Tibial artery (tissue), 4 donors: Measurements from ENCODE around the gene C10orf105.

Experiments
- DNase-seq, 2 donors: peaks; one replicate each; pipeline ENCODE4 v3.0.0-alpha.2; 2019
- H3K27ac ChIP-seq, 2 donors: fragments of 200-600 bp; sonication (generic) in 1 of 2; 1 replicate in 1 of 2; 2 replicates in 1 of 2; pipeline ENCODE4 v1.5.1; 2018 to 2019; ENCODE audit warnings: mild to moderate bottlenecking in 1 of 2
- H3K27me3 ChIP-seq, 2 donors: fragments of 200-600 bp; sonication (generic) in 1 of 2; one replicate each; pipeline versions ENCODE4 v1.5.1 to v1.6.0; 2016 to 2019
- H3K36me3 ChIP-seq, 3 donors: fragments of 200-600 bp; sonication (generic) in 2 of 3; one replicate each; pipeline ENCODE4 v1.5.1; 2016 to 2019; ENCODE audit warnings: mild to moderate bottlenecking in 2 of 3
- H3K4me1 ChIP-seq, 4 donors: fragments of 200-600 bp; sonication (generic) in 2 of 4; 1 replicate in 3 of 4; 2 replicates in 1 of 4; pipeline ENCODE4 v1.5.1; 2016 to 2019
- H3K4me3 ChIP-seq, 2 donors: fragments of 200-600 bp; sonication (generic) in 1 of 2; 1 replicate in 1 of 2; 2 replicates in 1 of 2; pipeline ENCODE4 v1.5.1; 2018 to 2019; ENCODE audit warnings: mild to moderate bottlenecking in 2 of 2
- H3K9me3 ChIP-seq, 3 donors: fragments of 200-600 bp; sonication (generic) in 1 of 3; one replicate each; pipeline ENCODE4 v1.5.1; 2016 to 2019
- intact Hi-C: fragments of 100-400 bp; cut with DNase I; formaldehyde crosslinking; loops from one replicate; pipeline ENCODE4 v1.15.0; 2023; ENCODE audit warnings: low total_unique reads
- TF ChIP-seq, protein P1 (sequence below), 2 experiments: fragments of 200-600 bp in 1 of 2; fragments of 450-650 bp in 1 of 2; IDR thresholded peaks; one replicate each; pipeline ENCODE4 v1.5.1; 2017 to 2019; ENCODE audit warnings: antibody characterized with exemption in 2 of 2, mild to moderate bottlenecking in 1 of 2, moderate library complexity in 1 of 2

Gene C10orf105

DNA sequence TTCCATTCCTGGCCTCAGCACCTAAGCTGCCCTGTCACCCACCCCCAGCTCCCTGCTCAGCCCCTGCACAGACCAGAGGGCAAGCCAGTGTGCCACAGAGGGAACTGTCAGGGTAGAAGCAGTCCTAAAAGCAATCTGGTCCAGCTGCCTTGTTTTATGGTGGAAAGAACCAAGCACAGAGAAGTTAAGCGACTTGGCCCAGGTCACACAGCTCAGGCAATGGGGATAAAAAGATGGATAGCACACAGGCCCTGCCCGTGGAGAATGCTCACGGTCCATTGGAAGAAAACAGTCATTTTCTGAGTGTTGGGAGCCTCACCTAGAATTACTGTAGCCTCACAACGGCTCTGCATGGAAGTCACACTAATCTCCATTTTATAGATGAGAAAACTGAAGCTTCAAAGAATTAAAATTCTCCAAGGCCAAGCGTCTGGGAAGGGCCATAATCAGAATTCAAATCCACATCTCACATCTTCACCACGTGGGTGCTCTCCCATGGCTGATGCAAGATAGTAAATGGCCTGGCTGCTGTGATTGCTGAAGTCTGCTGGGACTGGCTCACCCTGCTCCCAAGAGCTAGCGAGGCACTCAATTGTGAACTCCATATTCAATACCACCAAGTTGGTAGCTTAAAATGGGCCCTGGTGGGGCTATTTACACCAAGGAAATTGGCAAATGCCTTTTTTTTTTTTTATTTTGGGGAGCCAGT is 26.8 kb downstream of the C10orf105 start:
- DNase-seq, result no peak
- intact Hi-C loops, result loop anchor here (10.0 kb wide), 1 partner anchor 378 kb away; the partner anchor contains the start of gene SLC29A3
- H3K27ac ChIP-seq, result no peak overlapping the region
- no peak overlapping the region for H3K4me3 ChIP-seq
- TF ChIP-seq, protein P1, sequence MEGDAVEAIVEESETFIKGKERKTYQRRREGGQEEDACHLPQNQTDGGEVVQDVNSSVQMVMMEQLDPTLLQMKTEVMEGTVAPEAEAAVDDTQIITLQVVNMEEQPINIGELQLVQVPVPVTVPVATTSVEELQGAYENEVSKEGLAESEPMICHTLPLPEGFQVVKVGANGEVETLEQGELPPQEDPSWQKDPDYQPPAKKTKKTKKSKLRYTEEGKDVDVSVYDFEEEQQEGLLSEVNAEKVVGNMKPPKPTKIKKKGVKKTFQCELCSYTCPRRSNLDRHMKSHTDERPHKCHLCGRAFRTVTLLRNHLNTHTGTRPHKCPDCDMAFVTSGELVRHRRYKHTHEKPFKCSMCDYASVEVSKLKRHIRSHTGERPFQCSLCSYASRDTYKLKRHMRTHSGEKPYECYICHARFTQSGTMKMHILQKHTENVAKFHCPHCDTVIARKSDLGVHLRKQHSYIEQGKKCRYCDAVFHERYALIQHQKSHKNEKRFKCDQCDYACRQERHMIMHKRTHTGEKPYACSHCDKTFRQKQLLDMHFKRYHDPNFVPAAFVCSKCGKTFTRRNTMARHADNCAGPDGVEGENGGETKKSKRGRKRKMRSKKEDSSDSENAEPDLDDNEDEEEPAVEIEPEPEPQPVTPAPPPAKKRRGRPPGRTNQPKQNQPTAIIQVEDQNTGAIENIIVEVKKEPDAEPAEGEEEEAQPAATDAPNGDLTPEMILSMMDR (IDR thresholded peaks at IDR 0.05), result no peak
- no peaks in the 10 kb centered on the region for H3K4me1 ChIP-seq
- H3K36me3 ChIP-seq, result no peaks in the 10 kb centered on the region
- peaks cover 0 to 9% (median 3%) of the 10 kb centered on the region in 3 donors for H3K9me3 ChIP-seq
- peaks cover 0 to 6% of the 10 kb centered on the region in 2 donors for H3K27me3 ChIP-seq

DNA sequence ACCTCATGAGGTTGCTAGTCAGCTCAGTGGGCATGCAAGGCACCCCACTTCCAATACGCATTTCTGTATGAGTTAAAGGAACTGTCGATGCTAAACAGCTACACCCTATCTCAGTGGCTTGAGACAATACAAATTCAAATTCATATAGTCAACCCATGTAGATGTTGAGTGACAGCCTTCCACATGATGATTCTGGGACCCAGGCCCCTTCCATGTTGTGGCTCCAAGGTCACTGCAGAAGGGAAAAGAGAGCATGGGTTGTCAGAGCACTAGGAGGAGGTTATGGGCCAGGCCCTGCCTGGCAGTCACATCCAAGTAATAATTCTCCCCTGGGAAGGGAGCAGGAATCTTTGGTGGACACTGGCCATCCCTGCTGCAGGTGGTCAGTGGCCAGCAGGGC is 28.2 kb downstream of the C10orf105 start:
- TF ChIP-seq, protein P1 (IDR thresholded peaks at IDR 0.05), result no peak
- Histone ChIP-seq H3K27ac (no peak overlapping the region), H3K9me3 (peaks cover 0 to 9% (median 3%) of the 10 kb centered on the region in 3 donors), H3K27me3 (peaks cover 0 to 4% of the 10 kb centered on the region in 2 donors), H3K36me3 (no peaks in the 10 kb centered on the region), H3K4me3 (no peak overlapping the region), H3K4me1 (no peaks in the 10 kb centered on the region)
- intact Hi-C loops, result loop anchor here (10.0 kb wide), 1 partner anchor 377 kb away; the partner anchor contains the start of gene SLC29A3
- no peak for DNase-seq

DNA sequence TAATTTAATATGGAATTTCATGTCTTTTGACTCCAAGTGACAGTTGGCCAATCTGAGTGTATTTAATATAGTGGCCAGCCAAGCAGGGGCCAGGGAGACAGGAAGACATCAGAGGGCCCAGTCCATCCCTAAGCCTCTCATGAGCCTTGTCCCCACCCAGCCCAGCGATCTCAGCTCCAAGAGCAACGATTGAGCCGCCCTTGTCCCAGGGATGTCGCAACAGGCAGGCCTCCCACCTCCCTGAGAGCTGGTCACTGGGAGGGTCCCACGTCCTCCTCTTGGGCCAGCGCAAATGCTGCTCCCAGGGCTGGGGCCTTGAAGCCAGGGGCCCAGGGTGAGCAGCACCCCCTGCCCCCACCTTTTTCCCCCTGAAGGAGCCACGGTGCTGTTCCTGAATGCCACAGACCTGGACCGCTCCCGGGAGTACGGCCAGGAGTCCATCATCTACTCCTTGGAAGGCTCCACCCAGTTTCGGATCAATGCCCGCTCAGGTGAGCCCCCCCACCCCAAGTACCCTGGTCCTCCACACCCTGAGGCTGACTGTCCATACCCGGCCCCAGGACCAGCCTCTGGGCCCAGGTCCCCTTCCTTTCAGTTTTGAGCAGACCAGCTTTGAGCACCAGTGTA is 29.4 kb downstream of the C10orf105 start:
- Histone ChIP-seq H3K27ac (no peak overlapping the region), H3K4me1 (no peaks in the 10 kb centered on the region), H3K4me3 (no peak overlapping the region), H3K9me3 (peaks cover 0 to 9% (median 3%) of the 10 kb centered on the region in 3 donors), H3K36me3 (no peaks in the 10 kb centered on the region), H3K27me3 (no peaks in the 10 kb centered on the region)
- DNase-seq, result no peak
- intact Hi-C loops, result loop anchor here (10.0 kb wide), 1 partner anchor 375 kb away; the partner anchor contains the start of gene SLC29A3
- TF ChIP-seq, protein P1 (IDR thresholded peaks at IDR 0.05), result no peak

DNA sequence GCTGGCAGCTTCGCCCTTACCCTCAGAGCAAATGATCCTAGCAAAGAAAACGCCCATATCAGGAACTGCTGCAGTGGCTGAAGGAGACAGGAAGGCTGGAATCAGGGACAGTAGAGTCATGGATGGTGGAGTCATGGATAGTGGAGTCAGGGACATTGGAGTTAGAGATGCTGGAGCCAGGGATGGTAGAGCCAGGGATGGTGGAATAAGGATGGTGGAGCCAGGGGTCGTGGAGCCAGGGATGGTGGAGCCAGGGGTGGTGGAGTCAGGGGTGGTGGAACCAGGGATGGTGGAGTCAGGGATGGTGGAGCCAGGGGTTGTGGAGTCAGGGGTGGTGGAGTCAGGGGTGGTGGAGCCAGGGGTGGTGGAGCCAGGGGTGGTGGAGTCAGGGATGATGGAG is 31.3 kb downstream of the C10orf105 start:
- no peak for DNase-seq
- no peaks in the 10 kb centered on the region for H3K36me3 ChIP-seq
- no peak overlapping the region for H3K27ac ChIP-seq
- intact Hi-C loops, result no loop called here
- no peak overlapping the region for H3K4me3 ChIP-seq
- TF ChIP-seq, protein P1 (IDR thresholded peaks at IDR 0.05), result no peak
- H3K9me3 ChIP-seq, result peaks cover 0 to 9% (median 3%) of the 10 kb centered on the region in 3 donors
- H3K4me1 ChIP-seq, result no peaks in the 10 kb centered on the region
- H3K27me3 ChIP-seq, result no peaks in the 10 kb centered on the region

DNA sequence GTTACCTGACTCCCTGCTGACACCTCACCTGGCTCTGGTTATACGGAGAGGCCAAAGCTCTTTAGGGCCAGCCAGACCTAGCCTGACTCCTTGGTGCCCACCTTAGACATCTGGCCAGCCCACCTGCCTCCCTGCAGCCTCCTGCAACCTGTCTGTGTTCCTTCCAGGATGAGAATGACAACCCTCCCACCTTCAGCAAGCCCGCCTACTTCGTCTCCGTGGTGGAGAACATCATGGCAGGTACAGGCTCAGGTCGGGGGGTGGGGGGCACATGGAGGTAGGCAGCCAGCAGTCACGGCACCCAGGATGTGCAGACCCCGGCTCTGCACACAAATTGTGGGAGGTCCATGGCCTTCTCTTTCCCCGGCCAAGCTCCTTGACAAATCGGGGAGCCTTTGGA is 32.1 kb downstream of the C10orf105 start:
- peaks cover 0 to 9% (median 3%) of the 10 kb centered on the region in 3 donors for H3K9me3 ChIP-seq
- no peaks in the 10 kb centered on the region for H3K36me3 ChIP-seq
- no peak overlapping the region for H3K27ac ChIP-seq
- TF ChIP-seq, protein P1 (IDR thresholded peaks at IDR 0.05), result no peak
- no peak for DNase-seq
- H3K4me3 ChIP-seq, result no peak overlapping the region
- intact Hi-C loops, result no loop called here
- no peaks in the 10 kb centered on the region for H3K27me3 ChIP-seq
- H3K4me1 ChIP-seq, result no peaks in the 10 kb centered on the region
